Endothelial cell of umbilical vein (primary cell): ENCODE measurements around the gene CCDC70.

Experiments used
- EZH2 ChIP-seq: IDR thresholded peaks from 2 replicates; pipeline ENCODE4 v1.6.1; 2012; ENCODE audit warnings: borderline replicate concordance, low read depth, mild to moderate bottlenecking, moderate library complexity, low read length, inconsistent platforms; ENCODE audit not compliant: severe bottlenecking
- POLR2A ChIP-seq: IDR thresholded peaks from 2 replicates; pipeline ENCODE4 v1.6.1; 2012; ENCODE audit warnings: low read depth, mild to moderate bottlenecking, control low read depth, low read length
- POLR2AphosphoS5 ChIP-seq: IDR thresholded peaks from 2 replicates; pipeline ENCODE4 v1.6.1; 2012; ENCODE audit warnings: low read depth, mild to moderate bottlenecking, control low read depth, low read length, moderate library complexity; ENCODE audit not compliant: insufficient read depth
- TF ChIP-seq, protein P1 (sequence below), 2 donors: IDR thresholded peaks; 1 replicate in 1 of 2; 2 replicates in 1 of 2; pipeline ENCODE4 v1.5.1; 2011; ENCODE audit warnings: low read length in 2 of 2, mild to moderate bottlenecking in 2 of 2, moderate library complexity in 2 of 2, control low read depth in 1 of 2, inconsistent platforms in 1 of 2, low read depth in 1 of 2; ENCODE audit not compliant: insufficient read depth in 1 of 2; ENCODE audit errors: extremely low read depth in 1 of 2
- TF ChIP-seq, protein P2 (sequence below): IDR thresholded peaks from 2 replicates; pipeline ENCODE4 v1.6.1; 2011; ENCODE audit not compliant: insufficient read depth, insufficient read length

DNA sequence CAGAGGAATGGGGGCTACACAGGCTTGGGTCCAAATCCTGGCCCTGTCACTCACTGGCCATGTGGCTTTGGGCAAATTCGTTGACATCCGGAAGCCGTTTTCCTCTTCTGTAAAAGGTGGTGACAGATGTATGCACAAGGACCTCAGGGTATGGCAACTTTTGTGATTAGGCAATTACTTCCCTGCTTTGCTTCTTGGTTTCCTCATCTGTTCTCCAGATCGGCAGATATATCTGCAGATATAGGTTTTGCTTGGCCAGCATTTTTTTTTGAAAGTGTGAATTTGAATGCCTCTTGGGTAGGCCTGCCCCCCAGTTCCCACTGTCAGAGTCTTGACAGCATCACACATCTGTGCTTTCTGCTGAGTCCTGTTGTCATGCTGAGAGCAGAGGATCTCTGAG, 34.5 kb upstream of the CCDC70 start:
- TF ChIP-seq, protein P1, sequence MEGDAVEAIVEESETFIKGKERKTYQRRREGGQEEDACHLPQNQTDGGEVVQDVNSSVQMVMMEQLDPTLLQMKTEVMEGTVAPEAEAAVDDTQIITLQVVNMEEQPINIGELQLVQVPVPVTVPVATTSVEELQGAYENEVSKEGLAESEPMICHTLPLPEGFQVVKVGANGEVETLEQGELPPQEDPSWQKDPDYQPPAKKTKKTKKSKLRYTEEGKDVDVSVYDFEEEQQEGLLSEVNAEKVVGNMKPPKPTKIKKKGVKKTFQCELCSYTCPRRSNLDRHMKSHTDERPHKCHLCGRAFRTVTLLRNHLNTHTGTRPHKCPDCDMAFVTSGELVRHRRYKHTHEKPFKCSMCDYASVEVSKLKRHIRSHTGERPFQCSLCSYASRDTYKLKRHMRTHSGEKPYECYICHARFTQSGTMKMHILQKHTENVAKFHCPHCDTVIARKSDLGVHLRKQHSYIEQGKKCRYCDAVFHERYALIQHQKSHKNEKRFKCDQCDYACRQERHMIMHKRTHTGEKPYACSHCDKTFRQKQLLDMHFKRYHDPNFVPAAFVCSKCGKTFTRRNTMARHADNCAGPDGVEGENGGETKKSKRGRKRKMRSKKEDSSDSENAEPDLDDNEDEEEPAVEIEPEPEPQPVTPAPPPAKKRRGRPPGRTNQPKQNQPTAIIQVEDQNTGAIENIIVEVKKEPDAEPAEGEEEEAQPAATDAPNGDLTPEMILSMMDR (IDR thresholded peaks at IDR 0.05; ENCODE audit: extremely low read depth in 1 of 2, insufficient read depth in 1 of 2, low read depth in 1 of 2, low read length in 2 of 2) = no peak
- no peak for TF ChIP-seq EZH2
- TF ChIP-seq POLR2A = no peak
- TF ChIP-seq POLR2AphosphoS5 = no peak
- TF ChIP-seq, protein P2, sequence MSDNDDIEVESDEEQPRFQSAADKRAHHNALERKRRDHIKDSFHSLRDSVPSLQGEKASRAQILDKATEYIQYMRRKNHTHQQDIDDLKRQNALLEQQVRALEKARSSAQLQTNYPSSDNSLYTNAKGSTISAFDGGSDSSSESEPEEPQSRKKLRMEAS = no peak
